Trophoblast cell (in vitro differentiated cells and primary cell): ENCODE measurements around the gene PNPLA7.
"Not testable (repeated sequence)": the region's sequence is repeated elsewhere in the genome, so short reads cannot be mapped to it uniquely, and the experiment has no call there.

Experiments used
- DNase-seq, 2 donors: peaks; one replicate each; pipeline ENCODE4 v3.0.0-alpha.2; 2016
- H2AFZ ChIP-seq: 2 replicates; pipeline ENCODE4 v1.6.1; 2013; ENCODE audit warnings: low read length, moderate library complexity, mild to moderate bottlenecking; ENCODE audit not compliant: insufficient read depth, poor library complexity
- H2AK5ac ChIP-seq: 2 replicates; pipeline ENCODE4 v1.6.1; 2013; ENCODE audit warnings: mild to moderate bottlenecking, low read length
- H2BK120ac ChIP-seq: 2 replicates; pipeline ENCODE4 v1.6.1; 2013; ENCODE audit warnings: low read length, mild to moderate bottlenecking, moderate library complexity; ENCODE audit not compliant: insufficient read depth, poor library complexity
- H2BK12ac ChIP-seq: 2 replicates; pipeline ENCODE4 v1.6.1; 2013; ENCODE audit warnings: mild to moderate bottlenecking, low read length, moderate library complexity
- H2BK5ac ChIP-seq: 2 replicates; pipeline ENCODE4 v1.6.1; 2013; ENCODE audit warnings: low read length, low read depth, moderate library complexity, mild to moderate bottlenecking; ENCODE audit not compliant: poor library complexity
- H3K14ac ChIP-seq: 2 replicates; pipeline ENCODE4 v1.6.1; 2013; ENCODE audit warnings: mild to moderate bottlenecking, low read length
- H3K18ac ChIP-seq: 2 replicates; pipeline ENCODE4 v1.6.1; 2013; ENCODE audit warnings: mild to moderate bottlenecking, low read length
- H3K23ac ChIP-seq: 2 replicates; pipeline ENCODE4 v1.6.1; 2013; ENCODE audit warnings: low read length
- H3K27ac ChIP-seq: 2 replicates; pipeline ENCODE4 v1.5.1; 2013; ENCODE audit warnings: low read depth, mild to moderate bottlenecking, inconsistent platforms, low read length, moderate library complexity
- H3K27me3 ChIP-seq: 2 replicates; pipeline ENCODE4 v1.6.1; 2013; ENCODE audit warnings: inconsistent platforms, mild to moderate bottlenecking, low read length, moderate library complexity; ENCODE audit not compliant: insufficient read depth
- H3K36me3 ChIP-seq, 2 experiments: 1 replicate in 1 of 2; 2 replicates in 1 of 2; pipeline ENCODE4 v1.6.1; 2013; ENCODE audit warnings: low read length in 2 of 2, mild to moderate bottlenecking in 2 of 2, moderate library complexity in 1 of 2; ENCODE audit not compliant: insufficient read depth in 2 of 2, control insufficient read depth in 1 of 2
- H3K4ac ChIP-seq: 2 replicates; pipeline ENCODE4 v1.6.1; 2013; ENCODE audit warnings: low read depth, mild to moderate bottlenecking, low read length, moderate library complexity
- H3K4me1 ChIP-seq, 2 experiments: 1 replicate in 1 of 2; 2 replicates in 1 of 2; pipeline ENCODE4 v1.6.1; 2013; ENCODE audit warnings: low read length in 2 of 2, mild to moderate bottlenecking in 2 of 2, moderate library complexity in 1 of 2; ENCODE audit not compliant: insufficient read depth in 2 of 2, control insufficient read depth in 1 of 2
- H3K4me2 ChIP-seq: 2 replicates; pipeline ENCODE4 v1.6.1; 2013; ENCODE audit warnings: inconsistent platforms, mild to moderate bottlenecking, low read length, moderate library complexity
- H3K4me3 ChIP-seq: 2 replicates; pipeline ENCODE4 v1.5.1; 2013; ENCODE audit warnings: mild to moderate bottlenecking, low read depth, low read length, inconsistent platforms
- H3K79me1 ChIP-seq: one replicate; pipeline ENCODE4 v1.6.1; 2013; ENCODE audit warnings: low read length
- H3K79me2 ChIP-seq: 2 replicates; pipeline ENCODE4 v1.6.1; 2013; ENCODE audit warnings: low read length, mild to moderate bottlenecking; ENCODE audit not compliant: control insufficient read depth, insufficient read depth, poor library complexity
- H3K9ac ChIP-seq: 2 replicates; pipeline ENCODE4 v1.6.1; 2013; ENCODE audit warnings: mild to moderate bottlenecking, low read length
- H3K9me3 ChIP-seq: 2 replicates; pipeline ENCODE4 v1.6.1; 2013; ENCODE audit warnings: low read depth, mild to moderate bottlenecking, control low read depth, inconsistent platforms, low read length; ENCODE audit not compliant: insufficient read depth
- H4K12ac ChIP-seq: 2 replicates; pipeline ENCODE4 v1.6.1; 2013; ENCODE audit warnings: low read depth, mild to moderate bottlenecking, low read length, moderate library complexity
- H4K8ac ChIP-seq: 2 replicates; pipeline ENCODE4 v1.6.1; 2013; ENCODE audit warnings: low read depth, mild to moderate bottlenecking, low read length, moderate library complexity
- H4K91ac ChIP-seq: one replicate; pipeline ENCODE4 v1.6.1; 2013; ENCODE audit warnings: low read depth, mild to moderate bottlenecking, low read length, moderate library complexity
- WGBS: extraction: QIAGEN DNeasy Blood & Tissue Kit; methylation state at CpG from one replicate; pipeline ENCODE4 v1.1.7; 2013; ENCODE audit warnings: missing lambda C conversion rate; ENCODE audit not compliant: insufficient read length, insufficient coverage; ENCODE audit errors: extremely low coverage; 5-methylcytosine and 5-hydroxymethylcytosine counted together

Gene PNPLA7

GRCh38 chr9:137568445-137568844, 18.2 kb upstream of the PNPLA7 start:
- H3K36me3 ChIP-seq = peaks cover 28 to 41% of the 10 kb centered on the region in 2 experiments
- not testable (repeated sequence) for H3K9ac ChIP-seq, H3K27me3 ChIP-seq, H3K23ac ChIP-seq, H3K9me3 ChIP-seq, H2BK120ac ChIP-seq, H2AFZ ChIP-seq, H2BK12ac ChIP-seq, H4K12ac ChIP-seq, H3K4ac ChIP-seq, H4K91ac ChIP-seq, H3K79me1 ChIP-seq, DNase-seq, H3K27ac ChIP-seq, H3K4me3 ChIP-seq, H2BK5ac ChIP-seq, H2AK5ac ChIP-seq, H4K8ac ChIP-seq, H3K18ac ChIP-seq, H3K4me2 ChIP-seq, H3K4me1 ChIP-seq, H3K79me2 ChIP-seq, H3K14ac ChIP-seq
- no CpG with 5 or more reads among the region's 5 CpGs for WGBS

DNA sequence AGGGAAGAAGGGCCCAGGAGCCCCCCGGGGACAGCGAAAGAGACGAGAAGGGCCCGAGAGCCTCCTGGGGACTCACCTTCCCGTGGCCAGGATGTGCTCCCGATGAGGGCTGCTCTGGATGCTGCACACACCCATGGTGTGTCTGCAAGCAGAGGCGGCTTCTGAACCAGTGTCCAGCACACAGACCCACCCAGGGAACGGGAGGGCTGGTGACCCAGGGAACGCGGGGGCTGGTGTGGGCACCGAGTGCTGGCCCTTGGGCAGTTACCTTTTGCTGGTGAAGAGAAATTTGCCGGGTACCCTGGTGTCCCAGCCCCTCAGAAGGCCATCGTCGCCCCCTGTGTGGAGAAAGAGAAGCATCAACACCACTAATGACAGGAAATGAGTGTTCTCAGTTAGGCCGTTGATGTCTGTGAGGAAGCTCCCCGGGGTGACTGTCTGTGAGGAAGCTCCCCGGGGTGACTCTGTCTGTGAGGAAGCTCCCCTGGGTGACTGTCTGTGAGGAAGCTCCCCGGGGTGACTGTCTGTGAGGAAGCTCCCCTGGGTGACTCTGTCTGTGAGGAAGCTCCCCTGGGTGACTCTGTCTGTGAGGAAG, 14.7 kb upstream of the PNPLA7 start:
- H3K27me3 ChIP-seq = no peaks in the 10 kb centered on the region
- H3K18ac ChIP-seq = no peak overlapping the region
- H2BK5ac ChIP-seq = no peak overlapping the region
- no peak overlapping the region for H3K23ac ChIP-seq
- no peak overlapping the region for H4K91ac ChIP-seq
- H3K27ac ChIP-seq = no peak overlapping the region
- no peak overlapping the region for H2AK5ac ChIP-seq
- peaks cover 5% of the 10 kb centered on the region for H3K9me3 ChIP-seq
- no peak overlapping the region for H3K4ac ChIP-seq
- no peak overlapping the region for H3K4me3 ChIP-seq
- H4K8ac ChIP-seq = no peak overlapping the region
- peaks cover 28 to 36% of the 10 kb centered on the region in 2 experiments for H3K36me3 ChIP-seq
- no CpG with 5 or more reads among the region's 18 CpGs for WGBS
- H3K4me1 ChIP-seq = no peaks in the 10 kb centered on the region
- no peak overlapping the region for H4K12ac ChIP-seq
- H3K79me2 ChIP-seq = no peaks in the 10 kb centered on the region
- H3K14ac ChIP-seq = no peak overlapping the region
- H3K79me1 ChIP-seq = no peaks in the 10 kb centered on the region
- no peak overlapping the region for H3K9ac ChIP-seq
- H2BK120ac ChIP-seq = no peak overlapping the region
- H3K4me2 ChIP-seq = no peak overlapping the region
- no peak for DNase-seq
- no peak overlapping the region for H2BK12ac ChIP-seq
- no peak overlapping the region for H2AFZ ChIP-seq

- H2AK5ac ChIP-seq = no peak overlapping the region
- no peak overlapping the region for H2BK5ac ChIP-seq
- no peak overlapping the region for H3K27ac ChIP-seq
- no peak for DNase-seq
- H3K18ac ChIP-seq = no peak overlapping the region
- H3K27me3 ChIP-seq = no peaks in the 10 kb centered on the region
- no peak overlapping the region for H4K91ac ChIP-seq
- H4K12ac ChIP-seq = no peak overlapping the region
- peaks cover 28 to 36% of the 10 kb centered on the region in 2 experiments for H3K36me3 ChIP-seq
- H3K4me1 ChIP-seq = no peaks in the 10 kb centered on the region
- H4K8ac ChIP-seq = no peak overlapping the region
- H3K9me3 ChIP-seq = peaks cover 2% of the 10 kb centered on the region
- no peak overlapping the region for H2BK12ac ChIP-seq
- WGBS = no CpG with 5 or more reads among the region's 10 CpGs
- no peak overlapping the region for H2AFZ ChIP-seq
- H3K23ac ChIP-seq = no peak overlapping the region
- no peaks in the 10 kb centered on the region for H3K79me2 ChIP-seq
- H3K9ac ChIP-seq = no peak overlapping the region
- no peaks in the 10 kb centered on the region for H3K79me1 ChIP-seq
- H3K4me2 ChIP-seq = no peak overlapping the region
- no peak overlapping the region for H2BK120ac ChIP-seq
- no peak overlapping the region for H3K4ac ChIP-seq
- no peak overlapping the region for H3K14ac ChIP-seq
- H3K4me3 ChIP-seq = no peak overlapping the region
These were observed 13.9 kb upstream of the PNPLA7 start for GRCh38 chr9:137564134-137564533.

DNA sequence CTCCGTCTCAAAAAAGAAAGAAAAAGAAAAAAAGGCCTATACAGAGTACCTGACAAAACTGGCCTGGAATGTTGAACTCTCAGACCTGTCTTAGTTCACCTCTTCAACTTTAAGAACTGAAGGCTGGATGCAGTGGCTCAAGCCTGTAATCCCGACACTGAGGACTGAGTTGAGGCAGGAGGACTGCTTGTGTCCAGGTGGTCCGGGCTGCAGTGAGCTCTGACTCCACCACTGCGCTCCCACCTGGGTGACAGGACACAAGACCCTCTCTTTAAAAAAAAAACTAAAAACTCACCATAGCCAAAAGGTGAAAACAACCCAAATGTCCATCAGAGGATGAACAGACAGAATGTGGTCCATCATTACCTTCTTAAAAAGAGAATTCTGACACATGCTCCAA, 7.9 kb upstream of the PNPLA7 start:
- H3K4me1 ChIP-seq = no peaks in the 10 kb centered on the region
- no peak overlapping the region for H4K12ac ChIP-seq
- H4K91ac ChIP-seq = no peak overlapping the region
- no peak overlapping the region for H3K27ac ChIP-seq
- H3K23ac ChIP-seq = no peak overlapping the region
- no peaks in the 10 kb centered on the region for H3K9me3 ChIP-seq
- no peaks in the 10 kb centered on the region for H3K27me3 ChIP-seq
- H2AFZ ChIP-seq = no peak overlapping the region
- no peak for DNase-seq
- no peak overlapping the region for H3K9ac ChIP-seq
- H3K79me1 ChIP-seq = no peaks in the 10 kb centered on the region
- H3K14ac ChIP-seq = no peak overlapping the region
- H2BK12ac ChIP-seq = no peak overlapping the region
- no peak overlapping the region for H3K4ac ChIP-seq
- H3K36me3 ChIP-seq = peaks cover 36 to 44% of the 10 kb centered on the region in 2 experiments
- no peak overlapping the region for H4K8ac ChIP-seq
- H2BK120ac ChIP-seq = no peak overlapping the region
- H2AK5ac ChIP-seq = no peak overlapping the region
- no CpG with 5 or more reads among the region's 4 CpGs for WGBS
- no peak overlapping the region for H3K4me2 ChIP-seq
- H3K79me2 ChIP-seq = no peaks in the 10 kb centered on the region
- no peak overlapping the region for H2BK5ac ChIP-seq
- no peak overlapping the region for H3K18ac ChIP-seq
- no peak overlapping the region for H3K4me3 ChIP-seq
